Neural cell (in vitro differentiated cells): ENCODE results near the gene ACP4. TPM values are rescaled to one million over a fixed set of nuclear protein-coding genes. Genes with fewer than 3 reads are reported as not detected.

Source experiments
- H2AFZ ChIP-seq: fragments of 200-600, 300-800 bp; sonication (generic), shearing (Covaris generic); 2 replicates; pipeline ENCODE4 v1.6.0; 2014; ENCODE audit warnings: low read depth, mild to moderate bottlenecking, antibody characterized with exemption, low read length, moderate library complexity
- H3F3A ChIP-seq: fragments of 200-600 bp; shearing (Covaris generic); 2 replicates; pipeline ENCODE4 v1.6.1; 2016; ENCODE audit warnings: mild to moderate bottlenecking, moderate library complexity, mixed read lengths, antibody characterized with exemption, low read length; ENCODE audit not compliant: insufficient read depth, poor library complexity, severe bottlenecking
- H3K27ac ChIP-seq: fragments of 200-600, 300-800 bp; sonication (generic), shearing (Covaris generic); 2 replicates; pipeline ENCODE4 v1.5.1; 2014; ENCODE audit warnings: mild to moderate bottlenecking, low read length, moderate library complexity
- H3K27me3 ChIP-seq: fragments of 300-800, 200-600 bp; sonication (generic), shearing (Covaris generic); 2 replicates; pipeline ENCODE4 v1.6.0; 2014; ENCODE audit warnings: mild to moderate bottlenecking, low read depth, low read length, moderate library complexity; ENCODE audit not compliant: insufficient read depth
- H3K36me3 ChIP-seq: fragments of 300-800, 200-600 bp; sonication (generic), shearing (Covaris generic); 2 replicates; pipeline ENCODE4 v1.5.1; 2014; ENCODE audit warnings: mild to moderate bottlenecking, antibody characterized with exemption, low read length, moderate library complexity; ENCODE audit not compliant: insufficient read depth
- H3K4me2 ChIP-seq: fragments of 300-800, 200-600 bp; sonication (generic), shearing (Covaris generic); 2 replicates; pipeline ENCODE4 v1.6.0; 2014; ENCODE audit warnings: mild to moderate bottlenecking, low read length
- H3K4me3 ChIP-seq: fragments of 300-800, 200-600 bp; sonication (generic), shearing (Covaris generic); 2 replicates; pipeline ENCODE4 v1.5.1; 2014; ENCODE audit warnings: mild to moderate bottlenecking, low read length, moderate library complexity
- H3K79me2 ChIP-seq: fragments of 200-600 bp; shearing (Covaris generic); replicated peaks from 2 replicates; pipeline ENCODE4 v1.6.0; 2014; ENCODE audit warnings: mild to moderate bottlenecking, low read length, moderate library complexity; ENCODE audit not compliant: insufficient read depth
- H3K9ac ChIP-seq: fragments of 300-800, 200-600 bp; sonication (generic), shearing (Covaris generic); 2 replicates; pipeline ENCODE4 v1.6.1; 2016; ENCODE audit warnings: mild to moderate bottlenecking, low read length, mixed read lengths
- H3K9me2 ChIP-seq: fragments of 200-600 bp; shearing (Covaris generic); 2 replicates; pipeline ENCODE4 v1.6.1; 2016; ENCODE audit warnings: mild to moderate bottlenecking, low read length, mixed read lengths; ENCODE audit not compliant: insufficient read depth
- H3K9me3 ChIP-seq: fragments of 200-600, 300-800 bp; sonication (generic), shearing (Covaris generic); 2 replicates; pipeline ENCODE4 v1.6.1; 2016; ENCODE audit warnings: mild to moderate bottlenecking, mixed run types, low read length, moderate library complexity, mixed read lengths
- H4K20me1 ChIP-seq: fragments of 200-600 bp; shearing (Covaris generic); 2 replicates; pipeline ENCODE4 v1.6.1; 2016; ENCODE audit warnings: mild to moderate bottlenecking, mixed run types; ENCODE audit not compliant: insufficient read depth
- CTCF ChIP-seq: fragments of 450-650 bp; IDR thresholded peaks from 2 replicates; pipeline ENCODE4 v1.5.1; 2014; ENCODE audit warnings: antibody characterized with exemption, mild to moderate bottlenecking, moderate library complexity; ENCODE audit not compliant: poor library complexity, severe bottlenecking
- EP300 ChIP-seq: fragments of 450-650 bp; conservative IDR thresholded peaks from 2 replicates; pipeline ENCODE4 v1.6.1; 2014; ENCODE audit warnings: antibody characterized with exemption, mild to moderate bottlenecking, moderate library complexity; ENCODE audit not compliant: poor library complexity, severe bottlenecking
- EZH2 ChIP-seq: fragments of 200-600, 300-800 bp; shearing (Covaris generic), sonication (generic); IDR thresholded peaks from 2 replicates; pipeline ENCODE4 v1.6.1; 2014; ENCODE audit warnings: antibody characterized with exemption, low read length, borderline replicate concordance, mild to moderate bottlenecking; ENCODE audit not compliant: insufficient read depth, poor library complexity, severe bottlenecking
- MXI1 ChIP-seq: fragments of 450-650 bp; conservative IDR thresholded peaks from 2 replicates; pipeline ENCODE4 v1.6.1; 2014; ENCODE audit warnings: antibody characterized with exemption, mild to moderate bottlenecking; ENCODE audit not compliant: poor library complexity, severe bottlenecking
- POLR2AphosphoS5 ChIP-seq: IDR thresholded peaks from 2 replicates; pipeline ENCODE4 v1.6.1; 2012
- RAD21 ChIP-seq: fragments of 450-650 bp; conservative IDR thresholded peaks from 2 replicates; pipeline ENCODE4 v1.6.1; 2014; ENCODE audit warnings: antibody characterized with exemption, mild to moderate bottlenecking, moderate library complexity
- REST ChIP-seq: IDR thresholded peaks from 2 replicates; pipeline ENCODE4 v1.6.1; 2012; ENCODE audit warnings: borderline replicate concordance
- SMC3 ChIP-seq: fragments of 450-650 bp; conservative IDR thresholded peaks from 2 replicates; pipeline ENCODE4 v1.6.1; 2014; ENCODE audit warnings: antibody characterized with exemption, mild to moderate bottlenecking, moderate library complexity; ENCODE audit not compliant: poor library complexity
- TAF1 ChIP-seq: IDR thresholded peaks from 2 replicates; pipeline ENCODE4 v1.6.1; 2012; ENCODE audit warnings: low read depth
- polyA plus RNA-seq: library from polyadenylated mRNA; depleted of rRNA; stranded (reverse); fragments of >200 nt; gene quantifications from 2 replicates; pipeline ENCODE4 v1.2.3, GENCODE V29; 2014

The ACP4 gene
- polyA plus RNA-seq, 1 donor from 2014 or later: not detected

- TF ChIP-seq RAD21 (no peak), POLR2AphosphoS5 (no peak), SMC3 (peak; percentile 15)
- H4K20me1 ChIP-seq: no peaks in the 10 kb centered on the region
- no peak overlapping the region for H3K9ac ChIP-seq
- H3K9me3 ChIP-seq: no peaks in the 10 kb centered on the region
- H3K27me3 ChIP-seq: peaks cover 26% of the 10 kb centered on the region
- H3K79me2 ChIP-seq: no peaks in the 10 kb centered on the region
- no peak overlapping the region for H2AFZ ChIP-seq
- H3K4me2 ChIP-seq: no peak overlapping the region
- no peak overlapping the region for H3K4me3 ChIP-seq
- peak overlapping the region; percentile 2 for H3K27ac ChIP-seq
- H3F3A ChIP-seq: no peaks in the 10 kb centered on the region
- no peaks in the 10 kb centered on the region for H3K9me2 ChIP-seq
- no peaks in the 10 kb centered on the region for H3K36me3 ChIP-seq
Measured at GRCh38 chr19:50779504-50780457, 10.4 kb upstream of the ACP4 start.

- H3K79me2 ChIP-seq: no peaks in the 10 kb centered on the region
- H3K9me2 ChIP-seq: no peaks in the 10 kb centered on the region
- H3K4me3 ChIP-seq: no peak overlapping the region
- no peaks in the 10 kb centered on the region for H3K36me3 ChIP-seq
- H2AFZ ChIP-seq: no peak overlapping the region
- H3F3A ChIP-seq: no peaks in the 10 kb centered on the region
- H4K20me1 ChIP-seq: no peaks in the 10 kb centered on the region
- H3K4me2 ChIP-seq: no peak overlapping the region
- H3K27me3 ChIP-seq: peaks cover 26% of the 10 kb centered on the region
- no peak overlapping the region for H3K9ac ChIP-seq
- no peak for TF ChIP-seq POLR2AphosphoS5
- TF ChIP-seq CTCF: no peak
- no peak for TF ChIP-seq EP300
- no peak for TF ChIP-seq REST
- no peak for TF ChIP-seq MXI1
- TF ChIP-seq TAF1: no peak
- TF ChIP-seq SMC3: no peak
- TF ChIP-seq RAD21: no peak
- no peak for TF ChIP-seq EZH2
- H3K9me3 ChIP-seq: no peaks in the 10 kb centered on the region
- H3K27ac ChIP-seq: no peak overlapping the region
Measured at GRCh38 chr19:50780753-50781435, 9.3 kb upstream of the ACP4 start.
